ENCODE data around the gene GOLIM4. TPM values are rescaled to one million over a fixed set of nuclear protein-coding genes. Genes with fewer than 3 reads are reported as not detected.

GOLIM4 gene
- polyA plus RNA-seq, 1 of the 3 experiments (the other 2 are of a cell fraction) = 42.3 TPM

GRCh38 chr3:167983583-167983982, 112.1 kb downstream of the GOLIM4 start:
- WGBS (ENCODE audit: low lambda C conversion rate) = 64% methylated on average over 2 of the region's 2 CpGs
- H3K9me2 ChIP-seq = no peaks in the 10 kb centered on the region
- no peak for TF ChIP-seq IRF3 (IDR thresholded peaks at IDR 0.05; ENCODE audit: low read depth, low read length)
- no peak for TF ChIP-seq RAD21 (IDR thresholded peaks at IDR 0.05; ENCODE audit: low read length)
- TF ChIP-seq RFX5 (IDR thresholded peaks at IDR 0.05; ENCODE audit: low read length) = no peak
- no peak for TF ChIP-seq MEF2A (IDR thresholded peaks at IDR 0.05; ENCODE audit: borderline replicate concordance, low read depth)
- no peak for TF ChIP-seq USF2 (IDR thresholded peaks at IDR 0.05; ENCODE audit: borderline replicate concordance, low read depth, low read length)
- TF ChIP-seq RXRA (IDR thresholded peaks at IDR 0.05; ENCODE audit: borderline replicate concordance, low read depth) = no peak
- no peak for TF ChIP-seq FOSL2 (IDR thresholded peaks at IDR 0.05; ENCODE audit: borderline replicate concordance, low read depth)
- no peak for TF ChIP-seq RCOR1 (IDR thresholded peaks at IDR 0.05; ENCODE audit: low read length)
- TF ChIP-seq YY1 (IDR thresholded peaks at IDR 0.05; ENCODE audit: low read depth) = no peak
- no peak for TF ChIP-seq JUND (IDR thresholded peaks at IDR 0.05)
- TF ChIP-seq ELF1 (IDR thresholded peaks at IDR 0.05) = no peak
- TF ChIP-seq REST (IDR thresholded peaks at IDR 0.05; ENCODE audit: low read depth, low read length) = no peak
- no peak for TF ChIP-seq EZH2phosphoT487 (IDR thresholded peaks at IDR 0.05; ENCODE audit: borderline replicate concordance, low read depth)
- TF ChIP-seq GABPA (IDR thresholded peaks at IDR 0.05; ENCODE audit: low read depth) = no peak
- TF ChIP-seq CTCF (IDR thresholded peaks at IDR 0.05) = no peak
- no peaks in the 10 kb centered on the region for H3K4me1 ChIP-seq (ENCODE audit: control insufficient read depth in 1 of 2, insufficient read depth in 2 of 2, low read depth in 1 of 2, low read length in 1 of 2)
- no peaks in the 10 kb centered on the region for H3K9me3 ChIP-seq
- DNase-seq = no peak
- H2AFZ ChIP-seq (ENCODE audit: low read depth) = no peak overlapping the region
- POLR2A ChIA-PET = no interaction called here
- no peak overlapping the region for H3K9ac ChIP-seq
- no peak overlapping the region for H3K4me3 ChIP-seq (ENCODE audit: low read depth in 2 of 2, low read length in 1 of 2)
- CTCF ChIA-PET = no interaction called here
- H3K27ac ChIP-seq (ENCODE audit: low read depth in 2 of 2, low read length in 1 of 2) = no peak overlapping the region
- H3K36me3 ChIP-seq (replicated peaks in 1 of 2; ENCODE audit: control insufficient read depth in 1 of 2, insufficient read depth in 2 of 2, low read length in 1 of 2) = no peaks in the 10 kb centered on the region
- no peaks in the 10 kb centered on the region for H3F3A ChIP-seq (replicated peaks; ENCODE audit: insufficient read depth)
- H3K4me2 ChIP-seq = no peak overlapping the region
- no peaks in the 10 kb centered on the region for H3K27me3 ChIP-seq (ENCODE audit: insufficient read depth)
- H4K20me1 ChIP-seq (ENCODE audit: insufficient read depth) = no peaks in the 10 kb centered on the region
- H3K79me2 ChIP-seq (ENCODE audit: insufficient read depth) = no peaks in the 10 kb centered on the region
